BJ (cell line): ENCODE measurements around the gene EFCAB5. TPM values are rescaled to one million over a fixed set of nuclear protein-coding genes. Genes with fewer than 3 reads are reported as not detected.
A peak's percentile ranks its signal among the peaks of the same experiment; 100 is the strongest.

Source experiments
- CTCF ChIA-PET: fragments of 350-600 bp; formaldehyde crosslinking; extraction: SDS; loops from one replicate; lab custom pipeline; 2021; ENCODE audit warnings: antibody characterized with exemption, inconsistent platforms; lab: Yijun Ruan, JAX
- POLR2A ChIA-PET: fragments of 300-600 bp; sonication (Branson Sonifier 250); formaldehyde crosslinking; extraction: SDS; loops from one replicate; lab custom pipeline; 2021; ENCODE audit warnings: antibody characterized with exemption; lab: Charles Lee
- DNase-seq: peaks from one replicate; pipeline ENCODE4 v3.0.0-alpha.2; 2011; ENCODE audit warnings: low read depth
- H3K27me3 ChIP-seq: 2 replicates; pipeline ENCODE4 v1.6.0; 2011; ENCODE audit warnings: low read length; ENCODE audit not compliant: control insufficient read depth, insufficient read depth
- H3K36me3 ChIP-seq: 2 replicates; pipeline ENCODE4 v1.5.1; 2011; ENCODE audit warnings: low read length; ENCODE audit not compliant: control insufficient read depth, insufficient read depth
- H3K4me3 ChIP-seq: 2 replicates; pipeline ENCODE4 v1.5.1; 2011; ENCODE audit warnings: low read depth, mild to moderate bottlenecking, control low read depth, low read length
- CTCF ChIP-seq: IDR thresholded peaks from 2 replicates; pipeline ENCODE4 v1.5.1; 2011; ENCODE audit warnings: low read depth, mild to moderate bottlenecking, control low read depth, inconsistent platforms, low read length, moderate library complexity; ENCODE audit not compliant: insufficient read depth
- polyA plus RNA-seq: library from polyadenylated mRNA; depleted of rRNA; stranded (reverse); fragments of >200 nt; gene quantifications from 2 replicates; pipeline ENCODE4 v1.2.3, GENCODE V29; 2011

The EFCAB5 gene
- polyA plus RNA-seq, 1 experiment, result not detected

- no peaks in the 10 kb centered on the region for H3K36me3 ChIP-seq
- no peaks in the 10 kb centered on the region for H3K27me3 ChIP-seq
- TF ChIP-seq CTCF, result no peak
- POLR2A ChIA-PET, result no interaction called here
- H3K4me3 ChIP-seq, result no peak overlapping the region
- DNase-seq, result no peak
- CTCF ChIA-PET, result no interaction called here
These were observed 26.8 kb downstream of the EFCAB5 start for GRCh38 chr17:29968271-29968670.

DNA sequence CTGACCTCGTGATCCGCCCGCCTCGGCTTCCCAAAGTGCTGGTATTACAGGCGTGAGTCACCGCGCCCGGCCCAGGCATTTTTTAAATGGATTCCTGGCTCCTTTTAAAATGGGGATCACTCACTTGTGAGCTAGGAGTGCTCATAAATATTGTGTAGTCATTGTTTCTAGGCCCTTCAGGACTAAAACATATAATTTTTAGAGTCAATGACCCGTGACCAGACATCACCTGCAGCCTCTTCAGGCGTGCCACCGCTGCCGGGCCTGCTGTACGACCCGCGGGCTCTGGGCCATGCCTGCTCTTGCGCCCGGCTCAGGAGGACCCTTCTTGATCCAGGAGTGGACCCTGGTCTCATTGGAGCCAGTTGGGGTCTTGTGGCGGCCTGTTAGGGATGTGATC, 30.8 kb downstream of the EFCAB5 start:
- no peak for DNase-seq
- no peak overlapping the region for H3K4me3 ChIP-seq
- TF ChIP-seq CTCF, result no peak
- H3K27me3 ChIP-seq, result no peaks in the 10 kb centered on the region
- ChIA-PET CTCF (interaction anchor here (1.0 kb wide), 1 partner anchor 8 kb away, joined by 3 read pairs; no protein-coding TSS in a partner anchor), POLR2A (no interaction called here)
- no peaks in the 10 kb centered on the region for H3K36me3 ChIP-seq

DNA sequence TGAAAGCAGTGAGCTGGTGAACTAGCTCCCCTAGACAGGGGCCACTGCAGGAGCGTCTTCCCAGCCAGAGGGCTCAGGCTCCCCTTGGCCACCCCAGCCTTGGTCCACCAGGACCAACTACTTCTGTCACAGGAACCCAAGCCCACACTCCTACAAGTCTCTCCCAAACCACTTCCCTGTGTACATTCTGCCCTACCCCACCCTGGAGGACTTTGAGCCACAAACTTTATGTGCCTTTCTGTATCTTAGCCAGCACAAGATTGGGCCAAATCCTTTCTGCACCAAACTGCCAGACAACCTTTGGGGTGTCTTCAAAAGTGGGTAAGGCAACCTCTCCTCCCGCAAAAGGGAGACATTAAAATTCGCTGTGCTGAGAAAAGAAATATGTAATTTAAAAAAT, 31.6 kb downstream of the EFCAB5 start:
- POLR2A ChIA-PET, result no interaction called here
- Histone ChIP-seq H3K36me3 (no peaks in the 10 kb centered on the region), H3K27me3 (no peaks in the 10 kb centered on the region), H3K4me3 (no peak overlapping the region)
- no peak for DNase-seq
- CTCF ChIA-PET, result interaction anchor here (1.0 kb wide), 1 partner anchor 8 kb away, joined by 3 read pairs; no protein-coding TSS in a partner anchor
- TF ChIP-seq CTCF, result no peak

DNA sequence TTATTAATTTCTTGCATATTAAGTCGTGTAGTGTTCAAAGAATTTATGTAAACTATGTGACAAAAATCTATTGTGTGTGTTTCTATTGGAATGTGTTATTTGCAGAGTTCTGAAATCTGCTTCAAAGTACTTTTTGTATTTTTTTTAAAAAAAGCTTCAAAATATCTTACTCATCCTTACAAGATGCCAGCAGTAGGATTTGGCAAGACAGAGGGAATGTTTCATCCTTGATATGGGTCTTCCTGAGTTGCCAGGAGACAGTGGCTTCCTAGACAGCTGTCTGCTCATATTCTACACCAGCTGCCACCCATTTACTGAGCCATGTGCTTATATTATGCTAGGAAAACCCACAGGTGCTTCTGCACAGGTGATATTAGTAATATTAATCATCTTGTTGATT, 36.4 kb downstream of the EFCAB5 start:
- POLR2A ChIA-PET, result no interaction called here
- no peak for TF ChIP-seq CTCF
- Histone ChIP-seq H3K27me3 (no peaks in the 10 kb centered on the region), H3K36me3 (no peaks in the 10 kb centered on the region), H3K4me3 (no peak overlapping the region)
- CTCF ChIA-PET, result no interaction called here
- DNase-seq, result peak; percentile 10

- DNase-seq, result no peak
- TF ChIP-seq CTCF, result no peak
- CTCF ChIA-PET, result interaction anchor here (1.0 to 1.3 kb wide), 2 partner anchors 8 to 9 kb away, joined by 3 read pairs; no protein-coding TSS in a partner anchor
- POLR2A ChIA-PET, result no interaction called here
- Histone ChIP-seq H3K27me3 (no peaks in the 10 kb centered on the region), H3K4me3 (no peak overlapping the region), H3K36me3 (no peaks in the 10 kb centered on the region)
These were observed 38.8 kb downstream of the EFCAB5 start for GRCh38 chr17:29980261-29980660.
